Endodermal cell (in vitro differentiated cells): ENCODE measurements around the gene DPYSL4. TPM values are rescaled to one million over a fixed set of nuclear protein-coding genes. Genes with fewer than 3 reads are reported as not detected.

ENCODE experiments used
- DNase-seq: peaks from one replicate; pipeline ENCODE4 v3.0.0-alpha.2; 2017
- H3K27ac ChIP-seq: 2 replicates; pipeline ENCODE4 v1.5.1; 2013; ENCODE audit warnings: mild to moderate bottlenecking, low read depth, low read length, moderate library complexity
- H3K27me3 ChIP-seq: 2 replicates; pipeline ENCODE4 v1.6.1; 2013; ENCODE audit warnings: mild to moderate bottlenecking, low read length, moderate library complexity; ENCODE audit not compliant: insufficient read depth, control insufficient read depth, poor library complexity, severe bottlenecking
- H3K36me3 ChIP-seq: 2 replicates; pipeline ENCODE4 v1.7.0; 2013; ENCODE audit warnings: mild to moderate bottlenecking, low read length, moderate library complexity; ENCODE audit not compliant: control insufficient read depth, insufficient read depth
- H3K4me1 ChIP-seq: one replicate; pipeline ENCODE4 v1.7.0; 2013; ENCODE audit warnings: low read length; ENCODE audit not compliant: control insufficient read depth, insufficient read depth
- H3K4me3 ChIP-seq: 2 replicates; pipeline ENCODE4 v1.5.1; 2013; ENCODE audit warnings: mild to moderate bottlenecking, low read length, moderate library complexity
- H3K9ac ChIP-seq: 2 replicates; pipeline ENCODE4 v1.6.1; 2013; ENCODE audit warnings: mild to moderate bottlenecking, low read length, moderate library complexity; ENCODE audit not compliant: poor library complexity, severe bottlenecking; ENCODE audit errors: extremely low read depth
- H3K9me3 ChIP-seq: 2 replicates; pipeline ENCODE4 v1.6.1; 2013; ENCODE audit warnings: mild to moderate bottlenecking, low read length, moderate library complexity; ENCODE audit not compliant: control insufficient read depth
- H3K27ac Mint-ChIP-seq: 2 replicates; pipeline ENCODE4 v1.8.0; 2020; ENCODE audit warnings: mixed read lengths
- H3K27me3 Mint-ChIP-seq: 2 replicates; pipeline ENCODE4 v1.8.0; 2021; ENCODE audit warnings: mild to moderate bottlenecking, mixed read lengths; ENCODE audit not compliant: insufficient read depth
- H3K36me3 Mint-ChIP-seq: 2 replicates; pipeline ENCODE4 v1.8.0; 2020; ENCODE audit warnings: low read depth, mixed read lengths
- H3K4me1 Mint-ChIP-seq: 2 replicates; pipeline ENCODE4 v1.8.0; 2020; ENCODE audit warnings: mixed read lengths
- H3K4me3 Mint-ChIP-seq: 2 replicates; pipeline ENCODE4 v1.8.0; 2020; ENCODE audit warnings: mild to moderate bottlenecking, moderate library complexity, mixed read lengths
- H3K9me3 Mint-ChIP-seq: 2 replicates; pipeline ENCODE4 v1.8.0; 2020; ENCODE audit warnings: mild to moderate bottlenecking, mixed read lengths
- WGBS, 2 experiments: methylation state at CpG; one replicate each; pipeline versions ENCODE4 v1.1.5 to v1.1.7; 2013; ENCODE audit warnings: missing lambda C conversion rate in 2 of 2, mixed read lengths in 1 of 2; ENCODE audit not compliant: insufficient coverage in 1 of 2, insufficient read length in 1 of 2; 5-methylcytosine and 5-hydroxymethylcytosine counted together
- total RNA-seq, 2 donors: library from RNA; stranded (reverse); fragmentation: NEBNext Ultra II Directional in 1 of 2; extraction: Animal tissue kit (Norgen Biotek cat#: 25700) in 1 of 2; gene quantifications; 2 replicates in 1 of 2; 3 replicates in 1 of 2; pipeline ENCODE4 v1.2.1, GENCODE V29; 2021
- TF ChIP-seq, protein P1 (sequence below): fragments of 200-600 bp; sonication (generic); conservative IDR thresholded peaks from 2 replicates; pipeline ENCODE4 v1.5.0; 2021; ENCODE audit warnings: antibody characterized with exemption, mild to moderate bottlenecking

The DPYSL4 gene
- total RNA-seq, 2 donors from 2014 or later, result 5.1 to 13.5 TPM

DNA sequence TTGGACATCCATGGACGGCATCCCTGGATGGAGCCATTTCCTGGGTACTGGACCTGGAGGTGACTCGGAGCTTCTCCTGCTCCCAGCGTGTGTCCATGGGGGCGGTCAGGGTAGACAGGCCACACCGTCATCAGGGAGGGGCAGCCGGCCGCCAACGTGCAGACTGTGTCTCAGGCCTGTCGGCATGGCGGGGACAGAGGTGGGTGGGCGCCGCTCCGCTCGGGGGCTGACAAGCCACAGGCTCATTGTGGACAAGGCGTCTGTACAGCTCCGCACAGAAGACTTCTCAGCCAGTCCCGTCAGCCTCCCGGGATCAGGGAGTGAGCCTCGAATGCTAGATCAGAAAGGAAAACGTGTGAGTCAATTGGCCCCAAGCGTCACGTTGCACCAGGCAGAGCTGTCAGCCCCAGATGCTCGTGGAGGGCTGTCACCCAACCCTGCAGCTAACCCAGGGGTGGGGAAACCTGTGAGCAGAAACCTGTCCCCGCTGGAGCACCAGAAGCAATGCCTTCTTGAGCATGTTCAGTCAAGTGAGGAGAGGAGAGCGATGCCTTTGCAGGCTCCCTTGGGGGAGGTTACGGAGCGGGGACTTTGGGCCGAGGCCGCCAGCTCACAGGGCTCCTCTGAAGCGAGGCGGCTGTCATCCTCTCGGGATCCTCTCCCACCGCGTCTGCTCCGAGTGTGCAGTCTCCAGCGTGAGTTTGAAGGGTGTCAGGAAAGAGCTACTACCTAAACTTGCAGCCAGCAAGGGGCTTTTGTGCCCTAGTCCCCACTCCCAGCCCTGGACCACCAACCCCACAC lies 16.0 kb upstream of the DPYSL4 start:
- Histone ChIP-seq H3K9ac (no peak overlapping the region), H3K4me1 (no peaks in the 10 kb centered on the region), H3K27me3 (peaks cover 9% of the 10 kb centered on the region), H3K4me3 (no peak overlapping the region), H3K27ac (no peak overlapping the region), H3K36me3 (no peaks in the 10 kb centered on the region), H3K9me3 (no peaks in the 10 kb centered on the region)
- TF ChIP-seq, protein P1, sequence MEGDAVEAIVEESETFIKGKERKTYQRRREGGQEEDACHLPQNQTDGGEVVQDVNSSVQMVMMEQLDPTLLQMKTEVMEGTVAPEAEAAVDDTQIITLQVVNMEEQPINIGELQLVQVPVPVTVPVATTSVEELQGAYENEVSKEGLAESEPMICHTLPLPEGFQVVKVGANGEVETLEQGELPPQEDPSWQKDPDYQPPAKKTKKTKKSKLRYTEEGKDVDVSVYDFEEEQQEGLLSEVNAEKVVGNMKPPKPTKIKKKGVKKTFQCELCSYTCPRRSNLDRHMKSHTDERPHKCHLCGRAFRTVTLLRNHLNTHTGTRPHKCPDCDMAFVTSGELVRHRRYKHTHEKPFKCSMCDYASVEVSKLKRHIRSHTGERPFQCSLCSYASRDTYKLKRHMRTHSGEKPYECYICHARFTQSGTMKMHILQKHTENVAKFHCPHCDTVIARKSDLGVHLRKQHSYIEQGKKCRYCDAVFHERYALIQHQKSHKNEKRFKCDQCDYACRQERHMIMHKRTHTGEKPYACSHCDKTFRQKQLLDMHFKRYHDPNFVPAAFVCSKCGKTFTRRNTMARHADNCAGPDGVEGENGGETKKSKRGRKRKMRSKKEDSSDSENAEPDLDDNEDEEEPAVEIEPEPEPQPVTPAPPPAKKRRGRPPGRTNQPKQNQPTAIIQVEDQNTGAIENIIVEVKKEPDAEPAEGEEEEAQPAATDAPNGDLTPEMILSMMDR, result no peak
- no peaks in the 10 kb centered on the region for H3K36me3 Mint-ChIP-seq
- no peak for DNase-seq
- H3K4me1 Mint-ChIP-seq, result no peaks in the 10 kb centered on the region
- H3K27me3 Mint-ChIP-seq, result peaks cover 2% of the 10 kb centered on the region
- peaks cover 7% of the 10 kb centered on the region for H3K9me3 Mint-ChIP-seq
- H3K4me3 Mint-ChIP-seq, result no peak overlapping the region
- WGBS, 2 experiments, result 84 to 88% methylated on average over 30 to 36 of the region's 36 CpGs
- H3K27ac Mint-ChIP-seq, result no peak overlapping the region

DNA sequence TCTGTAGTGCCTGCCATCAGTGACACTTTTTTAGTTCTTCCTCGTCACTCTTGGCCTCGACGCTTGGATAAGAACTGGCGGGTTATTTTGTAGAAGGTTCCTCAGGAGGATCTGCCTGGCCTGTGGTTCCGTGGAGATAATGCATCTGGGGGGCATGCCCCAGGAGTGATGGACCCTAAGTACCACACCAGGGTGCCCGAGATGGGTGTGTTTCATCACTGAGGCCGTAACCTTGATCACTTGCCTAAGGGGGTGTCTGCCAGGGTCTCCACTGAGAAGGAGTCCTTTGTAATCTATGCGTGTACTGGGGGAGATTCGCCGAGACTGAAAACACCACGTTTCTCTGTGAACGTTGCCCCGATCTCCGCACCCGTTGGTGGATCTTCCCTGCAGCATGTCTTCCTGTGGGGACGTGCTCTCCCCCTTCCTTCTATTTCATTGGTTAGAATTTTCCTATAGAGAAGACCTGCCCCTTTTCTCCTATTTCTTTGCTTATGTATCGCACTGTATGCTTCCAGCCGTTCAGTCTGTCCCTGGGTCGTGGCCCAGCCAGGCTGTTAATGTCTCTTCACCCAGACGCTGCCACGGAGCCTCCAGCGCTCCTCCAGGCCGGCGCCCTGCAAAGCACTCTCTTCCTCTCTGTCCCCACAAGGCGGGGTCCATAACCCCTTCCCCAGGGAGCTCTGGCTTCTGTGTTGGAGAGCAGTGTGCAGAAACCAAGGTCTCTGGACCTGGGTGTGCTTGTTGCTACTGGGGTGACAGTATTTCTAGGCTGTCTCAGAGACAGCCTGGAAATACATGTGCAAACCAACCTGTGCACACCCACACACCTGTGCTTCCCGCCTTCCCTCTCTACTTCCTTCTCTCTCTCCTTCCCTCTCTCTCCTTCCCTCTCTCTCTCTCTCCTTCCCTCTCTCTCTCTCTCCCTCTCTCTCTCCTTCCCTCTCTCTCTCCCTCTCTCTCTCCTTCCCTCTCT lies 14.4 kb upstream of the DPYSL4 start:
- Mint-ChIP-seq H3K27ac (no peak overlapping the region), H3K4me1 (no peaks in the 10 kb centered on the region), H3K27me3 (peaks cover 9% of the 10 kb centered on the region), H3K36me3 (no peaks in the 10 kb centered on the region), H3K9me3 (peaks cover 7% of the 10 kb centered on the region), H3K4me3 (no peak overlapping the region)
- Histone ChIP-seq H3K27me3 (peaks cover 26% of the 10 kb centered on the region), H3K9me3 (no peaks in the 10 kb centered on the region), H3K9ac (no peak overlapping the region), H3K36me3 (no peaks in the 10 kb centered on the region), H3K4me3 (no peak overlapping the region), H3K4me1 (no peaks in the 10 kb centered on the region), H3K27ac (no peak overlapping the region)
- TF ChIP-seq, protein P1, result no peak
- DNase-seq, result no peak
- 64 to 77% methylated on average over 18 to 26 of the region's 26 CpGs for WGBS, 2 experiments

DNA sequence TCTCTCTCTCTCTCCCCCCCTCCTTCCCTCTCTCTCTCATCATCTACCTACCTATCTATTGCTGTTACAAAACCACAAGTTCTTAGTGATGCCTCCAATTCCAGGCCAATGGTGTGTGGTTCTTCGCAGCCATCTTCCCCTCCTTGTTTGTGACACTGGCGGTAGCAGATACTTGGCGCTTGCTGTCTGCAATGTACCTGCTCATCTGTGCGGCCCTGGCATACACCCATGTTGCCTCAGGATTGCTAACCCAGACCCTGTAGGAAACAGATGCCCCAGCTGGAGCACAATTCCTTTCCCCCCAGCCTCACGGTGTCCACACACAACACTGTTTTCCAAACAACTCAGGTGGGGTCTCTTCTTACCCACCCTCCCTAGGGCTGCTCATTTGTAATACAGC lies 13.6 kb upstream of the DPYSL4 start:
- Mint-ChIP-seq H3K4me3 (no peak overlapping the region), H3K36me3 (no peaks in the 10 kb centered on the region), H3K4me1 (no peaks in the 10 kb centered on the region), H3K27ac (no peak overlapping the region), H3K27me3 (peaks cover 9% of the 10 kb centered on the region), H3K9me3 (peaks cover 7% of the 10 kb centered on the region)
- Histone ChIP-seq H3K4me3 (no peak overlapping the region), H3K27me3 (peaks cover 34% of the 10 kb centered on the region), H3K9ac (no peak overlapping the region), H3K9me3 (no peaks in the 10 kb centered on the region), H3K36me3 (no peaks in the 10 kb centered on the region), H3K27ac (no peak overlapping the region), H3K4me1 (no peaks in the 10 kb centered on the region)
- 90 to 91% methylated on average over 2 to 5 of the region's 5 CpGs for WGBS, 2 experiments
- TF ChIP-seq, protein P1, result no peak
- no peak for DNase-seq
